GM21825 (cell line): ENCODE measurements around the gene GNG7.
"Not testable (repeated sequence)": the region's sequence is repeated elsewhere in the genome, so short reads cannot be mapped to it uniquely, and the experiment has no call there.

Experiments
- ATAC-seq: cut with Tn5 transposase; IDR thresholded peaks from one replicate; pipeline ENCODE4 v1.9.1; 2021; ENCODE audit warnings: mild to moderate bottlenecking, moderate library complexity; ENCODE audit not compliant: unreplicated experiment

The GNG7 gene

GRCh38 chr19:2714102-2714501, 11.6 kb upstream of the GNG7 start:
- ATAC-seq = not testable (repeated sequence)

GRCh38 chr19:2713170-2713569, 10.7 kb upstream of the GNG7 start:
- not testable (repeated sequence) for ATAC-seq

GRCh38 chr19:2711875-2712205, 9.3 kb upstream of the GNG7 start:
- no peak for ATAC-seq

DNA sequence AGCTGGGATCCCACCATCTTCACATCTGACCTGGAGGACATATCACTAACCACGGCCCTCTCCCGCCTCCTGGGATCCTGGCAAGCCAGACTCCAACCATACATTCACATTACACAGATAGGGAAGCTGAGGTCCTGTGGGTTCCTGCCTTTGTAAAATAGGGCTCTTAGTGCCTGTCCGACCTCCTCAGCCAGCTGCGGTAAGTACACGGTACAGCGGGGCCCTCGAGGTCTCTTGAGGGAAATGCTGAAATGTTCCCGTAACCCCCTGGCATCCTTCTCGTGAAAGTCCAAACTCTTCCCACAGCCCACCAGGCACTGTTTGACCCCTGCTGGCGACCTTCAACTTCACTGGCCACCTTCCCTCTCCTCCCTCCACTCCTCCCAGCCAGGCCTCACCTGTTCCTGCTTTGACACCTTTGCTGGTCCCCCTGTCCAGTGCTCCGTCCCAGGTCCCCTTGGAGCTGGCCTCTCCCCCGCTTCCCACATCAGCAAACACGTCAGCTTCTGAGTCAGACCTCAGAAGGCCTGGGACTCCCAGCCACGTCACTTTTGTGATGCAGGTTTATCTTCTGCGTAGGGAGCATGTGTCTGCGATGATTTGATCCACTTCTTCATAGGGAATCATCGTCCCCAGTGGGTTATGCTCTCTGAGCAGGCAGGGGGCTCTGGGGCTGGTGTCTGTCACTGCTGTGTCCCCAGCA, 8.8 kb upstream of the GNG7 start:
- ATAC-seq = no peak

DNA sequence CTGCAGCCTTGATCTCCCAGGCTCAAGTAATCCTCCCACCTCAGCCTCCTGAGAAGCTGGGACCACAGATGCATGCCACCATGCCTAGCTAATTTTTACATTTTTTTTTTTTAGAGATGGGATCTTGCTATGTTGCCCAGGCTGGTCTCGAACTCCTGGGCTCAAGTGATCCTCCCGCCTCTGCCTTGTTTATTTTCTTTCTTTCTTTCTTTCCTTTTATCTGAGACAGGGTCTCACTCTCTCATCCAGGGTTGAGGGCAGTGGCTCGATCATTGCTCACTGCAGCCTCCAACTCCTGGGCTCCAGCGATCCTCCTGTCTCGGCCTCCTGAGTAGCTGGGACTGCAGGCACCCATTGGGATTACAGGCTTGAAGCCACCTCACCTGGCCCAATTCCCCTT, 3.8 kb upstream of the GNG7 start:
- no peak for ATAC-seq

DNA sequence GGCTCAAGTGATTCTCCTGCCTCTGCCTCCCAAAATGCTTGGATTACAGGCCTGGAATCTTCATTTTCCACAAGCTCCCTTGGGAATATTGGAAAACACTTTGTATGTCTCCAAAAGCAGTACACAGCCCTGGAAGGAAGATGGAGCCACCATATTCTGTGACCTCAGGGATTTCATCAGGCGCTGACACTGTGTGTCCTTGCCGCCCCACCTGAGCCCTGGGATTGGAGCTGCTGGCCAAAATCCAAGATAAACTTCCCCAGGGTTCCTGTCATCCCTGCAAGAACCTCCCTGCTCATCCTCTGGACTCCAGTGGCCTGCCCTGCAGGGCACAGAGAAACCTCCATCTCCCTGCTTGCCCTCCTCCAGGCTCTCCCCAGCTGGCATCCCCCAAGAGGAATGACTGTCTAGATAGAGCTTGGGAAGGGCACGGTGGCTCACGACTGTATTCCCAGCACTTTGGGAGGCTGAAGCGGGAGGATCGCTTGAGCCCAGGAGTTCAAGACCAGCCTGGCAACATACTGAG, 1.3 kb upstream of the GNG7 start:
- no peak for ATAC-seq

DNA sequence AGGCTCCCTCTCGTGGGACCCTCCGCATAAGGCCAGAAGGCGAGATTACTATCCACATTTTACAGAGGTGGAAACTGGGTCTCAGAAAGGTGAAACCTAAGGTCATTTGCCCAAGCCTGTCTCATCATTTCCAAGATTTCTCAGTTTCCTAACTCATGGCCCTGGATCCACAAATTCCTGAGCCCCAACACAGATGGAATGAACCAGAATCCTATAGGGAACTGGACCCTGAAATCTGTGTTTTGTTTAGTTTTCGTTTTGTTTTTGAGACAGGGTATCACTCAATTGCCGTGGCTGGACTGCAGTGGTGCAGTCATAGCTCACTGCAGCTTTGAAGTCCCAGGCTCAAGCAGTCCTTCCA, 563 bp upstream of the GNG7 start:
- no peak for ATAC-seq

DNA sequence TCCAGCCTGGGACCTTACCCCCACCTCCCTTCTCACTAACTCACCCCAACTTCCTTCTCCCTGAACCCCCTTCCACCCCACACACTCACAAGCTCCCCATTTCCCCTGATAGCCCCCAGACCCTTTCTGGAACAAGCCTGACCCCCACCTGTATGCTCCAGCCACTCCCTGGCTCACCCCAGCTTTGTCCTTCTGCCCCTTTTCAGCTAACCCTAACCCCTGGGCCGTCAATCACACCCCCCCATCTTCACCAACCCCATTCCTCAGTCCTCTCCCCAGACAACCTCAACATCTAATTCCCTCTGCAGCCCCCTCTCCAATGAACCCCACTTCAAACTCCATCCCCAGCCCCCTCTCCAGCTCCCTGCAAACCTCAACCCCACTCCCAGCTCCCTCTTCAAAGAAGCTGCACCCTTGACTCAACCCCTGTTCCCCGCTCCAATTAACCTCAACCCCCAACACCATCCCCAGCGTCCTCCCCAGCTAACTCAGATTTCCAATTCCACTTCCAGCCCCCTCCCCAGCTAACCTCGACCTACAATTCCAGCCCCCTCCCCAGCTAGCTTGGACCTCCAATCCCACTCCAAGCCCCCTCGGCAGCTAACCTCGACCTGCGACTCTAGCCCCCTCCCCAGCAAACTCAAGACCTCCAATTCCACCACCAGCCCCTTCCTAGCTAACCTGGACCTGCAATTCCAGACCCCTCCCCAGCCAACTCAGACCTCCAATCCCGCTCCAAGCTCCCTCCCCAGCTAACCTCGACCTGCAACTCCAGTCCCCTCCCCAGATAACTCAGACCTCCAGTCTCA, 929 bp downstream of the GNG7 start:
- no peak for ATAC-seq

GRCh38 chr19:2700660-2701360, 1.7 kb downstream of the GNG7 start:
- no peak for ATAC-seq

GRCh38 chr19:2699413-2700140, 2.9 kb downstream of the GNG7 start:
- no peak for ATAC-seq

- ATAC-seq = no peak
Measured at GRCh38 chr19:2694196-2694595, 8.3 kb downstream of the GNG7 start.

DNA sequence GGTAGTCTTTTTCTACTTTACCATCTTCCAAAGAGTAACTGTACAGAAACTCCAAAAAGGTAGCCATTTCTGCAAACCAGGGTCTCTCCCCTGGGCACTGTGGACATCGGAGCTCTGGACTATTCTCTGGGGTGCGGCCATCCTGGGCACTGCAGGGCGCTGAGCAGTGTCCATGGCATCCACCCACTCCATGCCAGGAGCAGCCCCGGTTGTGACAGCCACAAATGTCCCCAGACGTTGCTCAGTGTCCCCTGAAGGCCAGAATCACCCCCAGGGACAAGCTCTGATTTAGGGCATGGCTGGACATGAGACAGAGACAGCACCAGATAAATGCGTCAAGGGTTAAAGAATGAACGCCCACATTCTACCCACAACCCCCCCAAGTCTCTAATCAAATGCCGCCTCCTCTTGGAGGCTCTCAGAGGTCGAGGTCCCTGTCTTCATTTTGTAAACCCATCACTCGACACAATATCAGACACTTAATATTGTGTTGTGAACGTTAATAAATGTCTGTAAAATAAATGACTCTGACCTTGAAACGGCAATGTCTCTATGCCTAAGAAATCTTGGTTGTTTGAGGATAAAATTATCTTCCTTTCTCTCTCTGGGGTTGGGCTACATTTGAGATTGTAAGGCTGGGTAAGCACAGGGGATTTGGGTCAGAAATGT, 8.9 kb downstream of the GNG7 start:
- no peak for ATAC-seq

DNA sequence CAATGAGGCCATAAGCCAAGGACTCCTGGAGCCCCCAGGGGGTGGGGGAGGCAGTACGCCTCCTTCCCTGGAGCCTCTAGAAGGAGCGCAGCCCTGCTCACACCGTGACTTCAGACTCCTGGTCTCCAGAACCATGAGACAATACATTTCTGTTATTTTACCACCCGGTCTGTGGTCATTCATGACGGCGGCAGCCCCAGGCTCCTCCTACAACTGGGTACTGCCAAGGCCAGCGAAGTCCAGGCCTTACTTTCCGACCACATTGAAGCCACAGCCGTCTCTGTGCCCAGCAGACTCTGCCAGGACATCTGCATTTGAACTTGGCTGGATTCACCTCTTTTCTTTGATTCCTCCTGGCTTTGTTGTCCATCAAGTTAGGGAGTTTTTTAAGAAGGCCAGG, 10.5 kb downstream of the GNG7 start:
- no peak for ATAC-seq

GRCh38 chr19:2690856-2691255, 11.6 kb downstream of the GNG7 start:
- ATAC-seq = no peak

DNA sequence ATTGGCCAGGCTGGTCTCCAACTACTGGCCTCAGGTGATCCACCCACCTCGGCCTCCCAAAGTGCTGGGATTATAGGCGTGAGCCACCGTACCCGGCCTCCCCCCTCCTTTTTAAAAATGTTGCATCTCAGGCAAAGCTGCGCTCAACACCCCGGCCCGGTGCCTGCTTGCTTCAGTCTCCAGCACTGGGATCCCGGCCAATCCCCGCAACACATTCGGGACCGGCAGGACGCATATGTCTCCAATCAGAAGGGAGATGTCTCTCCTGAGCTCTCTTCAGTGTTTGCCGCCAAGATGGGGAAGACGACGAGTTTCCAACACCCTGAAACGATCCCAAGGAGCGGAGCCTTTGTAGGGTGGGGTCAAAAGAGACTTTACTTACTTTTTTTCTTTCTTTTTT, 16.1 kb downstream of the GNG7 start:
- ATAC-seq = no peak

- ATAC-seq = no peak
Measured at GRCh38 chr19:2685204-2685704, 17.2 kb downstream of the GNG7 start.

- no peak for ATAC-seq
Measured at GRCh38 chr19:2683430-2684003, 19.0 kb downstream of the GNG7 start.

- ATAC-seq = no peak
Measured at GRCh38 chr19:2680808-2681207, 21.7 kb downstream of the GNG7 start.

GRCh38 chr19:2679439-2679838, 23.1 kb downstream of the GNG7 start:
- ATAC-seq = no peak

- not testable (repeated sequence) for ATAC-seq
Measured at GRCh38 chr19:2678948-2679347, 23.5 kb downstream of the GNG7 start.
